Epithelial cell of proximal tubule (primary cell): ENCODE results near the gene SUDS3. TPM values are rescaled to one million over a fixed set of nuclear protein-coding genes. Genes with fewer than 3 reads are reported as not detected.

Source experiments
- DNase-seq: peaks from one replicate; pipeline ENCODE4 v3.0.0-alpha.2; 2011; ENCODE audit warnings: low read depth
- H3K4me3 ChIP-seq: 2 replicates; pipeline ENCODE4 v1.5.1; 2011; ENCODE audit warnings: low read depth, mild to moderate bottlenecking, low read length
- CTCF ChIP-seq: conservative IDR thresholded peaks from 2 replicates; pipeline ENCODE4 v1.5.1; 2012; ENCODE audit warnings: low read depth, mild to moderate bottlenecking, low read length
- total RNA-seq: library from RNA; depleted of rRNA; stranded (reverse); fragments of >200 nt; gene quantifications from 2 replicates; pipeline ENCODE4 v1.2.3, GENCODE V29; 2015

The SUDS3 gene
- total RNA-seq, 1 donor from 2014 or later = 25.9 TPM

- DNase-seq = no peak
- TF ChIP-seq CTCF = no peak
- no peak overlapping the region for H3K4me3 ChIP-seq
Measured at GRCh38 chr12:118430516-118430915, 54.2 kb downstream of the SUDS3 start.

GRCh38 chr12:118432812-118433545, 56.6 kb downstream of the SUDS3 start:
- no peak for TF ChIP-seq CTCF
- DNase-seq = no peak

DNA sequence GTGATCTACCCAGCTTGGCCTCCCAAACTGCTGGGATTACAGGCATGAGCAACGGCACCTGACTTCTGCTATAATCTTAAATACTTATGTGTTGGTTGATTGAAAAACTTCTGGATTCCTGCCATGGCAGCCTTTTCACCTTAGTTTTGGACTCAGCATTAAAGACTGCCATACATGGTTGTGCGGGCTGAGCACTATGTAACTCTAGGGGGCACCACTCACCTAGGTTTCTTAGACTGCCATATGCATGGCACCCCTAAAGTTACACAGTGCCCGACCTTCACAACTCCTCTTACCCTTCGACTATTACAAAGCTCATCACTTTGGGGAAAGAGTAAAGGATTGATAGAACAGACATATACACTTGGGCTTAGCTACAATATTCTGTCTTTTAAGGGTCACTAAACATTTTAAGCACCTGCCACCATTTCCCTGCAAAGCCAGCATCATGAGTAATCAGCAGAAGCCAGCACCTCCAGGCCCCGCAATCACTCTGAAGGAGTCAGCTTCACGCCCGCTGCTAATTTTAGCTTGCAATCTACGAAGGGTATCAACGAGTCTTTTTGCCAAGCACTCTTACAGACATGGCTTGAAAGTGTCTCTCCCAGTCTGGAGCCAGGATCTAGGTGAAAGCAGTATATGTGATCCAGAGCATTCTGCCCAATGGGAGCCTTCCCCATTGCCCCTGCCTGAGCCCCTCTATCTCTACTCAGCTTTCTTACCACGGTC, 59.8 kb downstream of the SUDS3 start:
- no peak for DNase-seq
- H3K4me3 ChIP-seq = no peak overlapping the region
- TF ChIP-seq CTCF = peak; percentile 50

More at GRCh38 chr12:118432812-118433545, 56.6 kb downstream of the SUDS3 start:
- no peak overlapping the region for H3K4me3 ChIP-seq

DNA sequence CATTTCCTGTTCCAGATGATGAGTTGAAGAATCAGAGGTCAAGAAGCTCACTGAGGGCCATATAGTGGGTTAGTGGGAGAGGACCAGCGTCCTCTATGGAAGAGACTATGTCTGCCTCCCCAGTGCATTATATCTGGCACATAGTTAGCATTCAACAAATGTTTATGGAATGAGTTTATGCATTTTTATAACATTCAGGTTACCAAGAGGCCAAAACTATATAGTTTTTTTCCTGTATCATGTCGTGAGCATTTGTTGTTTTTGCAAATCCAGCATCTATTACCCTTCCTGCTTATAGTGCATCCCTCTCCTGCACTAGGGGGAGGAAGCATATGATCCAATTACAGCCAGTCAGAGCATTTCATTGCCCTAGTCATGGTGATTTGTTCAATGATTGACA, 60.6 kb downstream of the SUDS3 start:
- H3K4me3 ChIP-seq = no peak overlapping the region
- TF ChIP-seq CTCF = no peak
- no peak for DNase-seq

DNA sequence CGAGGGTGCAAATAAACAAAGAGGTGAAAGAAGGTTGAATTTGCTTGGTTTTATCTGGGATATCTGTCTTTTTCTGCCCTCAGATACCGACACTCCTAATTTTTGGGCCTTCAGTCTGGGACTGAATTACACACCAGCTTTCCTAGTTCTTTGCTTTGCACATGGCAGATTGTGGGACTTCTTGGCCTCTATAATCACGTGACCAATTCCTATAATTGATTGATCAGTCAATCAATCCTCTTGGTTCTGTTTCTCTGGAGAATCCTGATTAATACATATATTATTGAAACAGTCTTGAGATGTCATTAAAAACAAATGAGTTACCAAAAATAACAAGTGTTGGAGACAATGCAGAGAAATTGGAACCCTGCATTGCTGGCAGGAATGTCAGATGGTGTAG, 62.7 kb downstream of the SUDS3 start:
- H3K4me3 ChIP-seq = no peak overlapping the region
- DNase-seq = no peak
- no peak for TF ChIP-seq CTCF

GRCh38 chr12:118446247-118446646, 69.9 kb downstream of the SUDS3 start:
- H3K4me3 ChIP-seq = no peak overlapping the region
- TF ChIP-seq CTCF = peak; percentile 24
- DNase-seq = no peak
